GM19395 (cell line): ENCODE measurements around the gene UFSP2.

ENCODE experiments used
- ATAC-seq: cut with Tn5 transposase; IDR thresholded peaks from one replicate; pipeline ENCODE4 v1.9.1; 2021; ENCODE audit warnings: mild to moderate bottlenecking, moderate library complexity; ENCODE audit not compliant: unreplicated experiment

The UFSP2 gene

DNA sequence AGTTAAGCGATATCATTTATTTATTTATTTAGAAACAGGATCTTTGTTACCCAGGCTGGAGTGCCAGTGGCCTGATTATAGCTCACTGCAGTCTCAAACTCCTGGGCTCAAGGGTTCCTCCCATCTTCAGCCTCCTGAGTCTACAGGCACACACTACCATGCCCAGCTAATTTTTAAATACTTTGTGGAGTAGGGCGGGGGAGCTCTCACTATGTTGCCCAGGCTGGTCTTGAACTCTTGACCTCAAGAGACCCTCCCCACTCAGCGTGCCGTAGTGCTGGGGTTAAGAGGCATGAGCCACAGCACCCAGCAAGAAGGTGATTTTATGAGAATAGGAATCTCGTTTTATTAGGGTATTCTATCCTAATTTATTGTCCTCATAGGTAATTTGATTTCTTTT lies 3.9 kb upstream of the UFSP2 start:
- no peak for ATAC-seq

DNA sequence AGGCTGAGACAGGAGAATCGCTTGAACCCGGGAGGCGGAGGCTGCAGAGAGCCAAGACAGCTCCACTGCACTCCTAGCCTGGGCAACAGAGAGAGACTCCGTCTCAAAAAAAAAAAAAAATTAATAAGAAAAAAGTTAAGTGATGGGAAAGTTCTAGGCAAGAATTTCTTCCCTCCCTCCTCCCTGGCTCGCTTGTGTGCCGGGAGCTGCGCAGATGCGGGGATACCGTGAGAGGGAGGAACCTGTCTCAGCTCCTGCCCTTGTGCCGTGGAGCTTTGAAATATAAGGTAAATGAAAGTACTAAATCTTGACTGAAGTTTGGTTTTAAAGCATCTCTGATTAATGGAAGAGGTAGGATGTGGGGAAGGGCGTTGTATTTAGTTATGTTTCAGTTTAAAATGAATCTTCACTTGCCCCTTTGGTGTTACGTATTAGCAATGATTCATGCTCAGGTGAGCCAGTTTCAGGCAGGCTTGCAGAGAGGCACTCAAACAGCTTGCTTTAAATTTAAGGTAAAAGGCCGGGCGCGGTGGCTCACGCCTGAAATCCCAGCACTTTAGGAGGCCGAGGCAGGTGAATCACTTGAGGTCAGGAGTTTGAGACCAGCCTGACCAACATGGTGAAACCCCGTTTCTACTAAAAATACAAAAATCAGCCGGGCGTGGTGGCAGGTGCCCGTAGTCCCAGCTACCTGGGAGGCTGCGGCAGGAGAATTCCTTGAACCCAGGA lies 1.4 kb upstream of the UFSP2 start:
- ATAC-seq, result no peak

- peak; percentile 2 for ATAC-seq
Observed at GRCh38 chr4:185424905-185425646, 688 bp downstream of the UFSP2 start.

DNA sequence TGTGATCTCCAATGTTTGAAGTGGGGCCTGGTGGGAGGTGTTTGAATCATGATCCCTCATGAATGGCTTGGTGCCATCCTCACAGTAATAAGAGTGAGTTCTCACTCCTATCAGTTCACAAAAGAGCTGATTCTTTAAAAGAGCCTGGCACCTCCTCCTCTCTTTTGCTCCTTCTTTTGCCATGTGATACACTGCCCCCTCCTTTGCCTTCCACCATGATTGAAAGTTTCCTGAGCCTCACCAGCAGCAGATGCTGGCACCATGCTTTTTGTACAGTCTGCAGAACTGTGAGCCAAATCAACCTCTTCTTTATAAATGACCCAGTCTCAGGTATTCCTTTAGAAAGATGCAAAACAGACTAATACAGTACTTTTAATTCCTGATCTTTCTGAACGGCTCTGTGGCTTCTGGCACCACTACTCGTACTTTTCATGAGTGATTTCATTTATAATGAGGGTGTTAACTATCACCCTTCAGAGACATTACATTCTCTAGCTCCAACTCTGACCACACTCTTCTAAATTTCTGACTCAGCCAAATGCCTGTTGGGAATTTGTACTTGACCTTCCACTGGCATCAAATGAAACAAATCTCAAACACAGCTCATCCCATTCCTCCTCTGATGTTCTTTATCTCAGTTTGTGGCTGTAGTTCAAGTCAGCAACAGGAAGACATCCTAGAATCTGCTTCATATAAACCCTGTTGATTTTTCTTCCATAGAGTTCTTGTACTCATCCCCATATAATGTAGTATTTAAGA lies 4.2 kb downstream of the UFSP2 start:
- ATAC-seq, result no peak

GRCh38 chr4:185416955-185417354 lies 8.8 kb downstream of the UFSP2 start:
- no peak for ATAC-seq

GRCh38 chr4:185412412-185412811 lies 13.4 kb downstream of the UFSP2 start:
- no peak for ATAC-seq

- no peak for ATAC-seq
Observed at GRCh38 chr4:185411849-185412248, 13.9 kb downstream of the UFSP2 start.

GRCh38 chr4:185408432-185408831 lies 17.3 kb downstream of the UFSP2 start:
- ATAC-seq, result no peak

DNA sequence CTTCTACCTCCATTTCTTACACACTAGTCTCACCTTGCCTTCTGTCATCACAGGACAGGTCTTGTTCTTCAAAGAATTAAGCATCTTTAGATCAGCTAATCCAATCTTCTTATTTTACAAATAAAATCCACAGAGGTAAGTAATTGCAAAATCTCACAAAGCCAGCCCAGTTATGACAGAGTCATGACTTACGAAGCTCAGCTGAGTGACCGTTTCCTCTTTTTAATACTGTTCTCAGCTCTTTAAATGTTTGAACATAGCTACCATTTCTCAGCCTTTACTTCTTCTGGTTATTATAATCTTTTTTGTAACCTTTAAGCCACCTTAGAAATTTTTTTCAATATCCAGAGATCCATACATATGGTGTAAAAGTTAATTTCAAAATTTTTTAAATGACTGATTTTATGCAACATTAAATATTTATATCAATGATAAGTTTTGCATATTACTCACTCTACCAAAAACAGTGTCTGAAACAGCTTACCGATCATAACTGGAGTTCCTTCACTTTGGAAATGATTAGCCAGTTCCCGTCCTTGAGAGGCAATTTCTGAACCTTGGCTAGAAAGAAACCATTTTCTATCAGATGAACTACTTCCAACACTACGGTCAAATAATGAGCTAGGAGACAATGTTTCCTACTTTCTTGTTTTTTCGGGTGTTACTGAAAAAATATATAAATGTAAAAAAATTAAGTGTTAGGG lies 20.3 kb downstream of the UFSP2 start:
- ATAC-seq, result peak; percentile 80

GRCh38 chr4:185404031-185404430 lies 21.7 kb downstream of the UFSP2 start:
- ATAC-seq, result no peak

GRCh38 chr4:185399466-185399865 lies 26.3 kb downstream of the UFSP2 start:
- ATAC-seq, result no peak

- ATAC-seq, result no peak
Observed at GRCh38 chr4:185398618-185399017, 27.1 kb downstream of the UFSP2 start.

GRCh38 chr4:185396724-185397385 lies 28.9 kb downstream of the UFSP2 start, which contains the start of gene ANKRD37:
ANKRD37 (plus strand) TSS chr4:185396841; CDS start chr4:185396924, 83 bp downstream.
- no peak for ATAC-seq

DNA sequence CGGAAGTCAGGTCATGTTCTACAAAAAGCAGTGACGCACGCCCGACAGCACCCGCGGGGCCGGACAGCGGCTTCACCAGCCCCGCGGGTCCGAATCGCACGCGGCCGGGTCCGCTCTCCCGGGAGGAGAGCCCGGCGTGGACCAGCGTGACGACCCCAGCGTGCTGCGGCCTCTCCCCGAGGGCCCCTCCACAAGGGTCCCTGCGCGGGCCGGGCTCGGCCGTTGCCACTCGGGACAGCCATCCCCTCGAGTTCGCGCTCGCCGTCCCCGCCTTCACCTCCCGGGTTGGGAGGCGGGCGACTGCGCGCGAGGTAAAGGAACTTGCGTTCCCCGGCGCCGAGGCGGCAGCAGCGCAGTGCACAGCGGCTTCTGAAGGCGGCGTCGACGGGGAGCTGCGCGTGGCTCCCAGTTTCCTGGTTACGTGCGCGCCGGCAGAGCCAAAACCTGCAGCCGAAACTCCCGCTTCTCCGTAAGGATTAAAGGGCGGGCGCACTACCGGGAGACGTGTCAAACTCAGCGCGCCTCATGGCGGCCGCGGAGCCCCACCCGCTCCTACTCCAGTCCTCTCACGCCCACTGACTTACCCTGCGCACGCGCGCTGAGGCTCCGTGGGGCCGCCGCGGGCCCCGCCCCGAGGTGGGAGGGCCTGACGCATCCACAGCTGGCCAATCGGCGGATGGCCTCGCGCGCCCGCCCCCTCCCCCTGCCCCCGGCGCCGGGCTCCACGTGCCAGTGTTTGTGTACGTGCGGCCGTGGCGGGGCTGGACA lies 29.6 kb downstream of the UFSP2 start:
- ATAC-seq, result peak; percentile 78

DNA sequence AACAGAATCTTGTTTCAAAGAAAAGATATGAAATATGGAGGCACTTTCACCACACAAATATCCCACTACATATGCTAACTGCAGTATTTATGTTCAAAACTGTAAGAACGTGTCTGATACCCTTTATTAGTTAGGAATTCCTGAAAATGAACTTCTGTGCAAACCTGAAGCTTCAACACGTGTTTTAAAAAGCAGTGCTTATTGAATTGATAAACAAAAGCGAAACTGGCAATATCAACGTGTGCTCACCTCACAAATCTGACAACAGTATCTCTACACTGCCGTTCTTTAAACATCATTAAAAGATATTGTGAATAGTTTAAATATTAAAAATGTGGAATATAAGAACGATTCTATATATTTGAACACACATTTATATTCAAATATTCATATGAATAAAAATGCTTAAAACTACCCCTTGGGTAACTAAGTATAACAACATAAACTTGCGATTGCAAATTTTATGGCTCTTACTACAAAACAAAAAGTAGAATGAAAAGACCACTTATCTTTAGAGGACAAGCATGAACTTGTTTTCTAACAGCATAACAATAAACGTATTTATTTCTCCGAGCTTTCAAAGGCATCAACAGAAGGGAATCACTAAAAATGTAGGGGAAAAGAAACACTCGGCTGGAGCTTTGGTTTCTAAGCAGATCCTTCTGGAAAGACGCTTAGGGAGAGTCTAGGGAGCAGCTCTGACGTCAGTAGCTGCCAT lies 30.4 kb downstream of the UFSP2 start, which contains the start of gene LRP2BP:
LRP2BP (minus strand) TSS at position 687 of the 718 bp plus-strand sequence. CDS start 17,738 bp downstream, outside the sequence.
- no peak for ATAC-seq

DNA sequence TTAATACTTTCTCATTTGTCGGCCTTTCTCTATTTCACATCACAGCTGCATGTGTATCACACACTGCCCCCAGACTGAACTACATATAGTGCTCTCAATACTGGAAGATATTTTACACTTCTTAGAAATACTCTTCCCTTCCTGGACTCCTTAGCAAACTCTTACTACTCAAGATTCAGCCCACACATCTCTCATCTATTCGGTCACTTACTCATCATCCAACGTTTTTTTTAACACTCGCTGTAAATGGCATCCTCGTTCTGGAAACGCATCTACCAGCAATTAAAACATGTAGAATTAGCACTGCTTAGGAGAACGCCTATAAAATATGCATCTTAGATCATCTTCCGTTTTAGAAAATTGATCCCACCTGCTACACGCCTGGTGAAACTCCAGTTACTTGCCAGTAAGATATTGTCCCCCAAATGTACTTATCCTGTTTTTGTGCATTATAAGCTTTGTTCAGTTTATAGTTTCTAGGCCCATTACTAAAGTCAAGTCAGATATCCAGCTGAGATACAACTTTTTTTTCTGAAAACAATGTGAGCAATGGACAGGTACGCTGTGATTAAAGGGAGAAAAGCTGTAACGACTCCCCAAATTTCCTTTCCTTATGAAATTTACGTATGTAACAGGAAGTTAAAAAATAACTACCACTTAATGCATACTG lies 31.1 kb downstream of the UFSP2 start:
- ATAC-seq, result no peak

GRCh38 chr4:185392156-185392555 lies 33.6 kb downstream of the UFSP2 start:
- no peak for ATAC-seq

GRCh38 chr4:185390941-185391340 lies 34.8 kb downstream of the UFSP2 start:
- no peak for ATAC-seq
